ENCODE data around the gene CLEC2L.

- TF ChIP-seq CTCF (IDR thresholded peaks at IDR 0.05) (no peak), POLR2A (IDR thresholded peaks at IDR 0.05) (no peak)
Measured at GRCh38 chr7:139559364-139560105, 36.0 kb downstream of the CLEC2L start.
